Measurements from ENCODE around the gene ALKBH5. TPM values are rescaled to one million over a fixed set of nuclear protein-coding genes. Genes with fewer than 3 reads are reported as not detected.
A peak's percentile ranks its signal among the peaks of the same experiment; 100 is the strongest.

The ALKBH5 gene
- polyA plus RNA-seq, 3 donors = 50.4 to 79.1 (median 78.9) TPM

DNA sequence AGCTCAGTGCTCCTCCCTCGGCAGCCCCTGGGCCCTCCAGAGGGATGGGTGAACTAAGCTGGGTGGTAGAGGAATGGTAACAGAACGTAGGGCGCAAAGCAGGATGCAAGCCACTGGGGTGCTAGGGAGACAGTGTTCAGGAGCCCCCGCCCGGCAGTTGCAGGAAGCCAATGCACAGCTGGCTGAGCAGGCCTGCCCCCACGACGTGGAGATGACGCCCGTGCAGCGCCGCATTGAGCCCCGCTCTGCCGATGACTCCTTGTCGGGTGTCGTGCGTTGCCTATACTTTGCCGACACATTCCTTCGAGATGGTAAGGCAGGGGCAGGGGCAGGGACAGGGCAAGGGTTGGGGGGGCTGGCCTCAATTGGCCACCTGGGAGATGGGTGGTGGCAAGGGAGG is 54.7 kb downstream of the ALKBH5 start:
- Mint-ChIP-seq H3K27me3 (ENCODE audit: low read depth in 3 of 3) (peaks cover 0 to 2% (median 2%) of the 10 kb centered on the region in 3 donors), H3K9me3 (no peaks in the 10 kb centered on the region), H3K4me3 (peak overlapping the region in 1 of 2 donors; percentile 31), H3K4me1 (no peaks in the 10 kb centered on the region), H3K27ac (no peak overlapping the region), H3K36me3 (peaks cover 40 to 62% of the 10 kb centered on the region in 2 donors)
- Histone ChIP-seq H3K27me3 (ENCODE audit: control insufficient read depth in 2 of 2, insufficient read depth in 2 of 2, low read length in 2 of 2) (no peaks in the 10 kb centered on the region), H2AFZ (ENCODE audit: insufficient read depth, low read depth, low read length, poor library complexity, severe bottlenecking) (no peak overlapping the region), H3K9me3 (replicated peaks in 1 of 2; ENCODE audit: control insufficient read depth in 1 of 2, insufficient read depth in 1 of 2, low read length in 2 of 2) (no peaks in the 10 kb centered on the region), H3K4me2 (replicated peaks; ENCODE audit: extremely low read depth, low read length, poor library complexity, severe bottlenecking) (no peak overlapping the region), H3K36me3 (replicated peaks in 1 of 2; ENCODE audit: control insufficient read depth in 1 of 2, insufficient read depth in 2 of 2, low read length in 2 of 2) (peaks cover 36 to 66% of the 10 kb centered on the region in 2 donors), H3K79me2 (ENCODE audit: insufficient read depth, low read length) (no peaks in the 10 kb centered on the region), H3K4me1 (ENCODE audit: control insufficient read depth in 1 of 2, insufficient read depth in 2 of 2, low read length in 2 of 2) (no peaks in the 10 kb centered on the region), H3K4me3 (replicated peaks in 1 of 3; ENCODE audit: low read depth in 2 of 3, low read length in 3 of 3) (no peak overlapping the region), H4K20me1 (ENCODE audit: insufficient read depth, low read length) (no peaks in the 10 kb centered on the region), H3K9ac (ENCODE audit: insufficient read depth, low read length, poor library complexity, severe bottlenecking) (no peak overlapping the region), H3K27ac (ENCODE audit: low read depth in 1 of 2, low read length in 2 of 2) (no peak overlapping the region)
- WGBS (ENCODE audit: insufficient coverage) = 97% methylated on average over 18 of the region's 18 CpGs
- TF ChIP-seq, protein P1, sequence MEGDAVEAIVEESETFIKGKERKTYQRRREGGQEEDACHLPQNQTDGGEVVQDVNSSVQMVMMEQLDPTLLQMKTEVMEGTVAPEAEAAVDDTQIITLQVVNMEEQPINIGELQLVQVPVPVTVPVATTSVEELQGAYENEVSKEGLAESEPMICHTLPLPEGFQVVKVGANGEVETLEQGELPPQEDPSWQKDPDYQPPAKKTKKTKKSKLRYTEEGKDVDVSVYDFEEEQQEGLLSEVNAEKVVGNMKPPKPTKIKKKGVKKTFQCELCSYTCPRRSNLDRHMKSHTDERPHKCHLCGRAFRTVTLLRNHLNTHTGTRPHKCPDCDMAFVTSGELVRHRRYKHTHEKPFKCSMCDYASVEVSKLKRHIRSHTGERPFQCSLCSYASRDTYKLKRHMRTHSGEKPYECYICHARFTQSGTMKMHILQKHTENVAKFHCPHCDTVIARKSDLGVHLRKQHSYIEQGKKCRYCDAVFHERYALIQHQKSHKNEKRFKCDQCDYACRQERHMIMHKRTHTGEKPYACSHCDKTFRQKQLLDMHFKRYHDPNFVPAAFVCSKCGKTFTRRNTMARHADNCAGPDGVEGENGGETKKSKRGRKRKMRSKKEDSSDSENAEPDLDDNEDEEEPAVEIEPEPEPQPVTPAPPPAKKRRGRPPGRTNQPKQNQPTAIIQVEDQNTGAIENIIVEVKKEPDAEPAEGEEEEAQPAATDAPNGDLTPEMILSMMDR (IDR thresholded peaks at IDR 0.05) = no peak
- no peak for DNase-seq
- intact Hi-C loops (cut with micrococcal nuclease) = no loop called here

DNA sequence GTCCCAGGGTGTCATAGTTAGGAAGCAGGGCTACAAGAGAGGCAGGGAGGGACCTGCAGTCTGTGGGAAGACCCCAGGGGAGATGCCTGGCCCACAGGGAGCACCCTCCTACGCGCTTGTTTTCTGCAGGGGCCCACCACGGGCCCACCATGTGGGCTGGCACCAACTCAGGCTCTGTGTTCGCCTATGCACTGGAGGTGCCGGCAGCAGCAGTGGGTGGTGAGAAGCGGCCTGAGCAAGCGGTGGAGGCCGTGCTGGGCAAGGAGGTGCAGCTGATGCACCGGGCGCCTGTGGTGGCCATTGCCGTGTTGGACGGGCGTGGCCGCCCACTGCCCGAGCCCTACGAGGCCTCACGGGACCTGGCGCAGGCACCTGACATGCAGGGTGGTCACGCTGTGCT is 56.8 kb downstream of the ALKBH5 start:
- WGBS (ENCODE audit: insufficient coverage) = 97% methylated on average over 14 of the region's 19 CpGs
- no peak overlapping the region for H3K27ac ChIP-seq (ENCODE audit: low read depth in 1 of 2, low read length in 2 of 2)
- TF ChIP-seq, protein P1 (IDR thresholded peaks at IDR 0.05) = no peak
- peaks cover 35 to 60% of the 10 kb centered on the region in 2 donors for H3K36me3 Mint-ChIP-seq
- no peaks in the 10 kb centered on the region for H3K79me2 ChIP-seq (ENCODE audit: insufficient read depth, low read length)
- no peaks in the 10 kb centered on the region for H3K9me3 Mint-ChIP-seq
- no peak overlapping the region for H2AFZ ChIP-seq (ENCODE audit: insufficient read depth, low read depth, low read length, poor library complexity, severe bottlenecking)
- no peaks in the 10 kb centered on the region for H3K27me3 ChIP-seq (ENCODE audit: control insufficient read depth in 2 of 2, insufficient read depth in 2 of 2, low read length in 2 of 2)
- no peak overlapping the region for H3K4me3 ChIP-seq (replicated peaks in 1 of 3; ENCODE audit: low read depth in 2 of 3, low read length in 3 of 3)
- intact Hi-C loops (cut with micrococcal nuclease) = no loop called here
- no peaks in the 10 kb centered on the region for H3K4me1 ChIP-seq (ENCODE audit: control insufficient read depth in 1 of 2, insufficient read depth in 2 of 2, low read length in 2 of 2)
- H3K27ac Mint-ChIP-seq = peak overlapping the region in 1 of 7 donors; percentile 23
- H3K9me3 ChIP-seq (replicated peaks in 1 of 2; ENCODE audit: control insufficient read depth in 1 of 2, insufficient read depth in 1 of 2, low read length in 2 of 2) = no peaks in the 10 kb centered on the region
- no peak overlapping the region for H3K4me2 ChIP-seq (replicated peaks; ENCODE audit: extremely low read depth, low read length, poor library complexity, severe bottlenecking)
- H3K36me3 ChIP-seq (replicated peaks in 1 of 2; ENCODE audit: control insufficient read depth in 1 of 2, insufficient read depth in 2 of 2, low read length in 2 of 2) = peaks cover 42 to 64% of the 10 kb centered on the region in 2 donors
- no peak overlapping the region for H3K4me3 Mint-ChIP-seq
- peaks cover 17% of the 10 kb centered on the region for H4K20me1 ChIP-seq (ENCODE audit: insufficient read depth, low read length)
- no peak for DNase-seq
- H3K27me3 Mint-ChIP-seq (ENCODE audit: low read depth in 3 of 3) = peaks cover 0 to 2% (median 2%) of the 10 kb centered on the region in 3 donors
- no peak overlapping the region for H3K9ac ChIP-seq (ENCODE audit: insufficient read depth, low read length, poor library complexity, severe bottlenecking)
- no peaks in the 10 kb centered on the region for H3K4me1 Mint-ChIP-seq

All from CD14-positive monocyte (primary cell).